ENCODE data around the gene ARRDC4.

ARRDC4 gene

DNA sequence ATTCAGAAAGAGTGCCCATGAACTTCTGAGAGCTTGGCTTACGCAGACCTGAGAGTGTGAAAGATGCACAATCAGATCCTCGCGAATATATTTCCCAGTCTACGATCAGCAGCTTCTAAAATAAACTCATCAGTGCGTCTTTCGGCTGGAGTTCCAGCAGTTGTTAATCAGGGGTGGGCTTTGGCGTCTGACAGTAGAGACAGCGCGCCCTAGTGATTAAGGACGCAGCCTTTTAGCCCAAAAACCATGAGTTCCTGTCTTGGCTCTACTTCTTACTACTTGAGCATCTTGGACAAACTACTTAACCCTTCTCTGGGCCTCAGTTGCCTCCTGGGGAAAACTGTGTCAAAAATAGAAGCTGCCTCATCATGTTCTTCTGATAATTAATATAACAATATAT is 15.8 kb upstream of the ARRDC4 start:
- Histone ChIP-seq H3K27ac (ENCODE audit: low read depth, low read length, severe bottlenecking) (no peak overlapping the region), H3K4me3 (ENCODE audit: extremely low read depth, insufficient read depth, low read length, poor library complexity, severe bottlenecking) (no peak overlapping the region), H3K36me3 (ENCODE audit: control insufficient read depth, insufficient read depth, low read length) (no peaks in the 10 kb centered on the region), H3K9me3 (ENCODE audit: control insufficient read depth, low read length) (no peaks in the 10 kb centered on the region), H3K4me1 (ENCODE audit: control insufficient read depth, insufficient read depth, low read length, poor library complexity, severe bottlenecking) (no peaks in the 10 kb centered on the region)
- 80 to 81% methylated on average over 7 to 10 of the region's 10 CpGs for WGBS, 2 experiments (ENCODE audit: insufficient coverage in 2 of 2)

DNA sequence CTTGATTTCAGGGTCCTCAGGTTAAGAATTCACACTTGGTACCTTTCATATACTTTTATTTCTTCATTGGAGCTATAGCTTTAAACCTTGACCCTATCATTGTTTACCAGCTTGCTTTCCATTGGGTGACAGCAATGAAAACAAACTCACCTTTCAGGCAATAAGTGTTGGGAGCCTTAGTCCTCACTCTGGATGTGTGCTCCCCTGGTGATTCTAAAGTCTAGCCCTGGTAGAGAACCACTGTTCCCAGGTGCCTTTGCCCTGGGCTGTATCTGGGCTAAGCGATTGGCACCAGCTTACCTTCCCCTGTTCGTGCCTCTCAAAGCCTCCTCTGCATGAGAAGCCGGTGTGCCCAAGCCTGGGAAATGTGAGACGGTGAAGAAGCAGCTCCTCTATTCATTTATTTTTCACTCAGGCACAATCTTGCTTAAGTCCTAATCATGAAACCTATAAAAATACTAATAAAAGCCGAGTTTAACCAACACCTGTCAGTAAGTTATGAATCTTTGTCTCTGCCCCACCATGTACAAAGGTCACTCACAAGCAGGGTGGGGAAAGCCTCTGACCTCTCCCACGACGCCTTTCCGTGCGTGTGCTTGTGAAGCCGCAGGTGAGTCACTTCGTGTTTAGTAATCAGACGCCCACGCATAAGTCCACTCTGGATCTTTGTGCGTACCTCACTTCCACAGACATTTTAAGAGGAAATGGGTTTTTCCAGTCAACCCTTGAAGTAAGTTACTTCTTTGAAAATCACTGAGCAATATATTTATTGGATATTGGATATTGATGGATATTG is 12.8 kb upstream of the ARRDC4 start:
- H3K9me3 ChIP-seq (ENCODE audit: control insufficient read depth, low read length) = no peaks in the 10 kb centered on the region
- H3K4me3 ChIP-seq (ENCODE audit: extremely low read depth, insufficient read depth, low read length, poor library complexity, severe bottlenecking) = no peak overlapping the region
- H3K36me3 ChIP-seq (ENCODE audit: control insufficient read depth, insufficient read depth, low read length) = no peaks in the 10 kb centered on the region
- 84 to 91% methylated on average over 12 to 14 of the region's 14 CpGs for WGBS, 2 experiments (ENCODE audit: insufficient coverage in 2 of 2)
- no peaks in the 10 kb centered on the region for H3K4me1 ChIP-seq (ENCODE audit: control insufficient read depth, insufficient read depth, low read length, poor library complexity, severe bottlenecking)
- H3K27ac ChIP-seq (ENCODE audit: low read depth, low read length, severe bottlenecking) = no peak overlapping the region

DNA sequence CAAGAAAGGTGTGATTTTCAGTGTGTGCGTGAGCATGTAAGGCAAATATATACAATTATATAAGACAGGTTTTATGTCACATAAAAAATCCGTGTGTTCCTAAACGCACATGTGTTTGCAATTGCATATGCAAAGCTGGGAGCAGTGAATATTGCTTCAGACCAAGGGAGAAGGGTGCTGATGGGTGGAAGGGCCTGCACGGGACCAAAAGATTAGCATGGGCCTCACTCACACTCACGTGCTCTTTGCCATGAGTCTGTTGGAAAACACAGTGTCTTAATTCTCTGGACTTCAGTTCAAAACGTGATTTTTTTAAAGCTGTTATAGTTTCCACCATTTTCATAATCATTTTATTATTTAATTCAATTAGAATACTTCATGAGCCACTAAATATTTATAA is 7.2 kb upstream of the ARRDC4 start:
- Histone ChIP-seq H3K4me1 (ENCODE audit: control insufficient read depth, insufficient read depth, low read length, poor library complexity, severe bottlenecking) (no peaks in the 10 kb centered on the region), H3K36me3 (ENCODE audit: control insufficient read depth, insufficient read depth, low read length) (no peaks in the 10 kb centered on the region), H3K27ac (ENCODE audit: low read depth, low read length, severe bottlenecking) (no peak overlapping the region), H3K4me3 (ENCODE audit: extremely low read depth, insufficient read depth, low read length, poor library complexity, severe bottlenecking) (no peak overlapping the region), H3K9me3 (ENCODE audit: control insufficient read depth, low read length) (no peaks in the 10 kb centered on the region)
- WGBS, 2 experiments (ENCODE audit: insufficient coverage in 2 of 2) = 76 to 100% methylated on average over 2 to 3 of the region's 6 CpGs

- H3K4me3 ChIP-seq (ENCODE audit: extremely low read depth, insufficient read depth, low read length, poor library complexity, severe bottlenecking) = no peak overlapping the region
- H3K4me1 ChIP-seq (ENCODE audit: control insufficient read depth, insufficient read depth, low read length, poor library complexity, severe bottlenecking) = no peaks in the 10 kb centered on the region
- no peak overlapping the region for H3K27ac ChIP-seq (ENCODE audit: low read depth, low read length, severe bottlenecking)
- no peaks in the 10 kb centered on the region for H3K36me3 ChIP-seq (ENCODE audit: control insufficient read depth, insufficient read depth, low read length)
- H3K9me3 ChIP-seq (ENCODE audit: control insufficient read depth, low read length) = no peaks in the 10 kb centered on the region
- WGBS, 2 experiments (ENCODE audit: insufficient coverage in 2 of 2) = 85 to 87% methylated on average over 3 of the region's 8 CpGs
Measured at GRCh38 chr15:97953748-97954147, 6.8 kb upstream of the ARRDC4 start.

GRCh38 chr15:97955035-97955434 is 5.5 kb upstream of the ARRDC4 start:
- H3K36me3 ChIP-seq (ENCODE audit: control insufficient read depth, insufficient read depth, low read length) = no peaks in the 10 kb centered on the region
- H3K9me3 ChIP-seq (ENCODE audit: control insufficient read depth, low read length) = no peaks in the 10 kb centered on the region

DNA sequence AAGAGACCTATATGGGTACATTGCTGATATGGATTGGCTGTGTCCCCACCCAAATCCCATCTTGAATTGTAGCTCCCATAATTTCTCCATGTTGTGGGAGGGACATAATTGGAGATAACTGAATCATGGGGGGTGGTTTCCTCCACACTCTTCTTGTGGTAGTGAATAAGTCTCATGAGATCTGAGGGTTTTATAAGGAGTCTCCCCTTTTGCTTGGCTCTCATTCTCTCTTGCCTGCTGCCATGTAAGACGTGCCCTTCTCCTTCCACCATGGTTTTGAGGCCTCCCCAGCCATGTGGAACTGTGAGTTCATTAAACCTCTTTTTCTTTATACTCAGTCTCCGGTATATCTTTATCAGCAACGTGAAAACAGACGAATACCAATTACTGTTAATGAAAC is 5.0 kb upstream of the ARRDC4 start:
- WGBS, 2 experiments (ENCODE audit: insufficient coverage in 2 of 2) = 83 to 100% methylated on average over 3 to 4 of the region's 4 CpGs
- no peaks in the 10 kb centered on the region for H3K9me3 ChIP-seq (ENCODE audit: control insufficient read depth, low read length)
- H3K36me3 ChIP-seq (ENCODE audit: control insufficient read depth, insufficient read depth, low read length) = no peaks in the 10 kb centered on the region
- no peak overlapping the region for H3K4me3 ChIP-seq (ENCODE audit: extremely low read depth, insufficient read depth, low read length, poor library complexity, severe bottlenecking)
- no peaks in the 10 kb centered on the region for H3K4me1 ChIP-seq (ENCODE audit: control insufficient read depth, insufficient read depth, low read length, poor library complexity, severe bottlenecking)
- H3K27ac ChIP-seq (ENCODE audit: low read depth, low read length, severe bottlenecking) = no peak overlapping the region

More at GRCh38 chr15:97955035-97955434, 5.5 kb upstream of the ARRDC4 start:
- no CpG with 5 or more reads among the region's 2 CpGs for WGBS, 2 experiments (ENCODE audit: insufficient coverage in 2 of 2)
- Histone ChIP-seq H3K4me3 (ENCODE audit: extremely low read depth, insufficient read depth, low read length, poor library complexity, severe bottlenecking) (no peak overlapping the region), H3K27ac (ENCODE audit: low read depth, low read length, severe bottlenecking) (no peak overlapping the region), H3K4me1 (ENCODE audit: control insufficient read depth, insufficient read depth, low read length, poor library complexity, severe bottlenecking) (no peaks in the 10 kb centered on the region)

- 11 to 29% methylated on average over 12 to 16 of the region's 19 CpGs for WGBS, 2 experiments (ENCODE audit: insufficient coverage in 2 of 2)
- H3K27ac ChIP-seq (ENCODE audit: low read depth, low read length, severe bottlenecking) = no peak overlapping the region
Measured at GRCh38 chr15:97959724-97960363, 659 bp upstream of the ARRDC4 start.

DNA sequence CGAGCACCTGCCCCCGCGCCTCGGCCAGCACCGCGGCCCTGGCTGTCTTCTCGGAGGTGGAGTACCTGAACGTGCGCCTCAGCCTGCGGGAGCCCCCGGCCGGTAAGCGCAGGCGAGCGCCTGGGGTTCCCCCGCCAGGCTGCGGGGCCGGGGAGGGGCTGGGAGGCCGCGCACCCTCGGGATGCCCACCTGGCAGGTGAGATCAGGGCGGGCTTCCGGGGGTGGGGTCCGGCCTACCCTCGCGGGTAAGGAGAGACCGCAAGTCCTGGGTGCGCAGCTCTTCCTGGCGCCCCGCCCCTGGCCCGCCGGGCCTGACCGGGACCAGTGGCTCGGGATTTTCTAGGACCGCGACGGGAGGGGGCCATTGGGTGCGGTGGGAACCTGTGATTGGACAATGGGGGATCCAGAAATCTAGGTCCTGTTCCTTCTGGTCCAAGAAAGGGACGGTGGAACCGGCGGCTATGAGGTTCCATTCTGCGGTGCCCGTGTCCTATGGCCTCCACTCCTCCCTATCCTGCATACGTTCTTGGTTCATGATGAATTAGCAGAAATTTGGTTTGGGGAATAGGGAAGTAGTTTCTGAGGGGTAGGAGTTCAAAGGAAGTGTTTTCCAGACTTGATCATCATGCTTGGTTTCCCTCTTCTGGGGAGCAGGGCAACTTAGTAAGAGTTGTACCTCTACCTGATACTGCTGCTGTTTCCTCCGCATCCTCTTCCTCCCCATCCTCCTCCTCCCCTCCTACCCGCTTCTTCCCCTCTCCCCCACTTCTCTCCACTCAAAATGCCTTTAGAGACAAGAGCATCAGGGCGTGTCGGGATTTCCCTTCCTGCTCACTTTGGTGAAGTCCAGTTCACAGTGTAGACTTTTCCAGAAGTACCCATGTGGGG is 808 bp downstream of the ARRDC4 start:
- no peak overlapping the region for H3K27ac ChIP-seq (ENCODE audit: low read depth, low read length, severe bottlenecking)
- 8% methylated on average over 33 to 42 of the region's 48 CpGs for WGBS, 2 experiments (ENCODE audit: insufficient coverage in 2 of 2)
- H3K9me3 ChIP-seq (ENCODE audit: control insufficient read depth, low read length) = no peaks in the 10 kb centered on the region

More at GRCh38 chr15:97959724-97960363, 659 bp upstream of the ARRDC4 start:
- Histone ChIP-seq H3K4me1 (ENCODE audit: control insufficient read depth, insufficient read depth, low read length, poor library complexity, severe bottlenecking) (no peaks in the 10 kb centered on the region), H3K9me3 (ENCODE audit: control insufficient read depth, low read length) (no peaks in the 10 kb centered on the region), H3K36me3 (ENCODE audit: control insufficient read depth, insufficient read depth, low read length) (no peaks in the 10 kb centered on the region), H3K4me3 (ENCODE audit: extremely low read depth, insufficient read depth, low read length, poor library complexity, severe bottlenecking) (peak overlapping the region; percentile 31)

GRCh38 chr15:97962263-97962662 is 1.8 kb downstream of the ARRDC4 start:
- WGBS, 2 experiments (ENCODE audit: insufficient coverage in 2 of 2) = 88 to 89% methylated on average over 1 of the region's 2 CpGs
- Histone ChIP-seq H3K36me3 (ENCODE audit: control insufficient read depth, insufficient read depth, low read length) (no peaks in the 10 kb centered on the region), H3K27ac (ENCODE audit: low read depth, low read length, severe bottlenecking) (no peak overlapping the region), H3K9me3 (ENCODE audit: control insufficient read depth, low read length) (no peaks in the 10 kb centered on the region), H3K4me1 (ENCODE audit: control insufficient read depth, insufficient read depth, low read length, poor library complexity, severe bottlenecking) (no peaks in the 10 kb centered on the region), H3K4me3 (ENCODE audit: extremely low read depth, insufficient read depth, low read length, poor library complexity, severe bottlenecking) (no peak overlapping the region)

More for the DNA sequence above, 808 bp downstream of the ARRDC4 start:
- no peaks in the 10 kb centered on the region for H3K4me1 ChIP-seq (ENCODE audit: control insufficient read depth, insufficient read depth, low read length, poor library complexity, severe bottlenecking)
- H3K36me3 ChIP-seq (ENCODE audit: control insufficient read depth, insufficient read depth, low read length) = no peaks in the 10 kb centered on the region
- peak overlapping the region; percentile 60 for H3K4me3 ChIP-seq (ENCODE audit: extremely low read depth, insufficient read depth, low read length, poor library complexity, severe bottlenecking)

- WGBS, 2 experiments (ENCODE audit: insufficient coverage in 2 of 2) = 61 to 62% methylated on average over 3 to 4 of the region's 4 CpGs
- Histone ChIP-seq H3K36me3 (ENCODE audit: control insufficient read depth, insufficient read depth, low read length) (no peaks in the 10 kb centered on the region), H3K9me3 (ENCODE audit: control insufficient read depth, low read length) (no peaks in the 10 kb centered on the region), H3K4me3 (ENCODE audit: extremely low read depth, insufficient read depth, low read length, poor library complexity, severe bottlenecking) (no peak overlapping the region), H3K27ac (ENCODE audit: low read depth, low read length, severe bottlenecking) (no peak overlapping the region), H3K4me1 (ENCODE audit: control insufficient read depth, insufficient read depth, low read length, poor library complexity, severe bottlenecking) (no peaks in the 10 kb centered on the region)
Measured at GRCh38 chr15:97963779-97964178, 3.3 kb downstream of the ARRDC4 start.
